ENCODE measurements around the gene ACVR1.

ACVR1 gene

GRCh38 chr2:157805519-157805918 lies 70.6 kb downstream of the ACVR1 start:
- ATAC-seq (ENCODE audit: low read depth) (no peak), DNase-seq (ENCODE audit: low spot score) (no peak)
- Histone ChIP-seq H3K9me3 (ENCODE audit: severe bottlenecking) (no peaks in the 10 kb centered on the region), H3K27me3 (ENCODE audit: insufficient read depth, poor library complexity, severe bottlenecking) (no peaks in the 10 kb centered on the region), H3K4me3 (ENCODE audit: severe bottlenecking) (no peak overlapping the region), H3K36me3 (ENCODE audit: low read depth) (no peaks in the 10 kb centered on the region), H3K27ac (ENCODE audit: poor library complexity, severe bottlenecking) (no peak overlapping the region), H3K4me1 (ENCODE audit: insufficient read depth, poor library complexity, severe bottlenecking) (no peaks in the 10 kb centered on the region)
- no peak for TF ChIP-seq CTCF (IDR thresholded peaks at IDR 0.05; ENCODE audit: poor library complexity, severe bottlenecking)

GRCh38 chr2:157804355-157804754 lies 71.8 kb downstream of the ACVR1 start:
- ATAC-seq (ENCODE audit: low read depth) (no peak), DNase-seq (ENCODE audit: low spot score) (no peak)
- TF ChIP-seq CTCF (IDR thresholded peaks at IDR 0.05; ENCODE audit: poor library complexity, severe bottlenecking): no peak
- H3K9me3 ChIP-seq (ENCODE audit: severe bottlenecking): no peaks in the 10 kb centered on the region
- H3K36me3 ChIP-seq (ENCODE audit: low read depth): peaks cover under 1% of the 10 kb centered on the region; the same call in 1 of the 2 replicates
- no peak overlapping the region for H3K27ac ChIP-seq (ENCODE audit: poor library complexity, severe bottlenecking)
- H3K4me3 ChIP-seq (ENCODE audit: severe bottlenecking): no peak overlapping the region
- H3K4me1 ChIP-seq (ENCODE audit: insufficient read depth, poor library complexity, severe bottlenecking): no peaks in the 10 kb centered on the region
- no peaks in the 10 kb centered on the region for H3K27me3 ChIP-seq (ENCODE audit: insufficient read depth, poor library complexity, severe bottlenecking)

DNA sequence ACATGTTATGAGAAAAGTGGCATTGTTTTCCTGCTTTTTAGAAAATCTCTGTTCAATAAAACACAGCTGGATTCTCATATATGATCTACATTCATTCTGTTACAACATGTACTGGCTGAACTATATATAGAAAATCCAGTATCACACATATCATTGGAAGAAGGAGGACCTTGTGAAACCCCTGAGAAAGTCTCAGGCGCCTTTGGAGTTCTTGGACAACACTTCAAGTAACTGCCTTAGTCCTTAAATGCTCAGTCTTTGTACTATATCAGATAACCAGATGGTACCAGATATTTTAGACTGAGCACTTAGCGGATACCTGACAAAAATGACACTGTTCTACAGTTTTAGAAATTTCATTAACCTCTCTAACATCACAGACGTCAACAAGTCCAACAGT lies 72.2 kb downstream of the ACVR1 start:
- no peak for ATAC-seq (ENCODE audit: low read depth)
- Histone ChIP-seq H3K27me3 (ENCODE audit: insufficient read depth, poor library complexity, severe bottlenecking) (no peaks in the 10 kb centered on the region), H3K27ac (ENCODE audit: poor library complexity, severe bottlenecking) (no peak overlapping the region), H3K4me1 (ENCODE audit: insufficient read depth, poor library complexity, severe bottlenecking) (no peaks in the 10 kb centered on the region), H3K4me3 (ENCODE audit: severe bottlenecking) (no peak overlapping the region), H3K36me3 (ENCODE audit: low read depth) (peaks cover 4% of the 10 kb centered on the region; the same call in 1 of the 2 replicates), H3K9me3 (ENCODE audit: severe bottlenecking) (no peaks in the 10 kb centered on the region)
- no peak for TF ChIP-seq CTCF (IDR thresholded peaks at IDR 0.05; ENCODE audit: poor library complexity, severe bottlenecking)
- no peak for DNase-seq (ENCODE audit: low spot score)

DNA sequence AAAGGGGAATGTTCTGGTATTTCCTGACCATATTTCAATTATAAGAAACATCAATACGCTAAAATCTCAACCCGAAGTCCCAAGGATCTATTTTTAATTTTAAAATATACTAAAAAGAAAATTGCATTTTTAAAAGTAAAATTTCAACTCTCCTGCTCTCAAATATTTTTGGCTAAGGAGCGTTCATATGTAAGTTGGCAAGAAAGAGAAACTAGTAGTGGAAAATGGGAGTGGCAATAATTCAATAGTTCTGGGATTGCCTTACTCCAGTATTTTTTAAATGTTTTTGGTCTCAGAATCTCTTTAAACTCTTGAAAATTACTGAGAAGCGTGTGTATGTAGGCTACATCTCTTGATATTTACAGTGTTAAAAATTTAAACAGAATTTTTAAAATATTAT lies 72.7 kb downstream of the ACVR1 start:
- no peaks in the 10 kb centered on the region for H3K4me1 ChIP-seq (ENCODE audit: insufficient read depth, poor library complexity, severe bottlenecking)
- H3K9me3 ChIP-seq (ENCODE audit: severe bottlenecking): no peaks in the 10 kb centered on the region
- H3K27ac ChIP-seq (ENCODE audit: poor library complexity, severe bottlenecking): no peak overlapping the region
- peaks cover 9% of the 10 kb centered on the region; the same call in 1 of the 2 replicates for H3K36me3 ChIP-seq (ENCODE audit: low read depth)
- no peak for TF ChIP-seq CTCF (IDR thresholded peaks at IDR 0.05; ENCODE audit: poor library complexity, severe bottlenecking)
- DNase-seq (ENCODE audit: low spot score) (no peak), ATAC-seq (ENCODE audit: low read depth) (no peak)
- no peaks in the 10 kb centered on the region for H3K27me3 ChIP-seq (ENCODE audit: insufficient read depth, poor library complexity, severe bottlenecking)
- H3K4me3 ChIP-seq (ENCODE audit: severe bottlenecking): no peak overlapping the region

DNA sequence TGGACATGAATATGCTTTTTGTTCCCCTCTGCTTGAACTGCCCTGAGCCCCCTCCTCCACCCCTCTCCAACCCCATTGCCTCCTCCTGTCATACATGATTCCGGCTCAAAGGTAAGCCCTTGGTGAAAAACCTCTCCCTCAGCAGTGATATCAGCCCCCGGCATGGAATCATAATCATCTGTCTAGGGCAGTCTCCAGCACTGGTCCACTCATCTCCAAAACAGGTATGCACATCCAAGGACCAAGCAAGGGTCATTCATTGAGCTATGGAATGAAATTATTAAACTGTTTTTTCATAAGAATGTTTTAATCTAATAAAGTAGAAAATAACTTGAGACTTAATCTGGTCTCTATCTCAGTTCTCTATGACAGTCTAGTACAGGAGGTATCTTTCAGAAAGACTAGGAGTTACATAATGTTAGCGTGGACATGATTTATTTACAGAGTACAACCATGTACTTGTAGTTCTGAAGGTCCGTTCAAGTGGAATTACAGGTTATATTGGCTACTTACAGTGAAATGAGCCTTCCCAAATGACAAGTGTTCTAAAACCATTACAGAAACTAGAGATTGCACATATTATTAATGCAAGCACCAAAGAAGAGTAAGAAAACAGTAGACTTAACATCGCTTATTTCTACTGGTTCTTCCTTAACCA lies 75.2 kb downstream of the ACVR1 start:
- DNase-seq (ENCODE audit: low spot score): no peak
- ATAC-seq (ENCODE audit: low read depth): no peak
- Histone ChIP-seq H3K36me3 (ENCODE audit: low read depth) (peaks cover 11% of the 10 kb centered on the region; the same call in 1 of the 2 replicates), H3K4me3 (ENCODE audit: severe bottlenecking) (no peak overlapping the region), H3K4me1 (ENCODE audit: insufficient read depth, poor library complexity, severe bottlenecking) (no peaks in the 10 kb centered on the region), H3K27me3 (ENCODE audit: insufficient read depth, poor library complexity, severe bottlenecking) (no peaks in the 10 kb centered on the region), H3K27ac (ENCODE audit: poor library complexity, severe bottlenecking) (no peak overlapping the region), H3K9me3 (ENCODE audit: severe bottlenecking) (no peaks in the 10 kb centered on the region)
- TF ChIP-seq CTCF (IDR thresholded peaks at IDR 0.05; ENCODE audit: poor library complexity, severe bottlenecking): no peak
